Naive thymus-derived CD4-positive, alpha-beta T cell (primary cell): ENCODE measurements around the gene PTH2R. TPM values are rescaled to one million over a fixed set of nuclear protein-coding genes. Genes with fewer than 3 reads are reported as not detected.
"Not testable (repeated sequence)": the region's sequence is repeated elsewhere in the genome, so short reads cannot be mapped to it uniquely, and the experiment has no call there.

ENCODE experiments used
- ATAC-seq: fragments of 150-1000 bp; cut with Tn5 transposase; 2 replicates; pipeline ENCODE4 v1.10.0; 2021; ENCODE audit warnings: mild to moderate bottlenecking, moderate library complexity
- CTCF ChIA-PET: fragments of 350-600 bp; sonication (Branson Sonifier 250); formaldehyde crosslinking; loops from one replicate; lab custom pipeline; 2021; ENCODE audit warnings: antibody characterized with exemption; lab: Charles Lee
- POLR2A ChIA-PET: fragments of 350-600 bp; sonication (Branson Sonifier 250); formaldehyde crosslinking; loops from one replicate; lab custom pipeline; 2021; ENCODE audit warnings: antibody characterized with exemption, inconsistent platforms; lab: Charles Lee
- DNase-seq, 9 donors: peaks; one replicate each; pipeline versions ENCODE4 v3.0.0 to v3.0.0-alpha.2; 2020 to 2022; ENCODE audit warnings: mixed read lengths in 1 of 9
- H3K27ac ChIP-seq: one replicate; pipeline ENCODE4 v1.7.0; 2013; ENCODE audit warnings: mild to moderate bottlenecking, low read depth, low read length, moderate library complexity
- H3K27me3 ChIP-seq, 2 donors: one replicate each; pipeline ENCODE4 v1.7.0; 2013; ENCODE audit warnings: low read length in 2 of 2, mild to moderate bottlenecking in 2 of 2, moderate library complexity in 2 of 2; ENCODE audit not compliant: control insufficient read depth in 2 of 2, insufficient read depth in 2 of 2
- H3K36me3 ChIP-seq, 3 experiments: 1 replicate in 2 of 3; 2 replicates in 1 of 3; pipeline ENCODE4 v1.7.0; 2013; ENCODE audit warnings: low read length in 3 of 3, mild to moderate bottlenecking in 3 of 3, moderate library complexity in 1 of 3; ENCODE audit not compliant: insufficient read depth in 3 of 3, control insufficient read depth in 2 of 3
- H3K4me1 ChIP-seq, 2 donors: one replicate each; pipeline ENCODE4 v1.7.0; 2013; ENCODE audit warnings: low read length in 2 of 2, mild to moderate bottlenecking in 2 of 2, moderate library complexity in 1 of 2; ENCODE audit not compliant: control insufficient read depth in 2 of 2, insufficient read depth in 2 of 2
- H3K4me3 ChIP-seq: 2 replicates; pipeline ENCODE4 v1.7.0; 2013; ENCODE audit warnings: mild to moderate bottlenecking, low read length
- H3K9me3 ChIP-seq, 3 experiments: 1 replicate in 2 of 3; 2 replicates in 1 of 3; pipeline ENCODE4 v1.7.0; 2013; ENCODE audit warnings: low read length in 3 of 3; ENCODE audit not compliant: control insufficient read depth in 2 of 3
- H3K27ac Mint-ChIP-seq, 9 donors: one replicate each; pipeline ENCODE4 v1.8.0; 2020 to 2022; ENCODE audit warnings: mixed read lengths in 9 of 9, mild to moderate bottlenecking in 8 of 9, moderate library complexity in 5 of 9, inconsistent platforms in 2 of 9
- H3K27me3 Mint-ChIP-seq, 5 donors: one replicate each; pipeline ENCODE4 v1.8.0; 2021 to 2022; ENCODE audit warnings: mixed read lengths in 5 of 5, mild to moderate bottlenecking in 1 of 5
- H3K36me3 Mint-ChIP-seq, 5 donors: one replicate each; pipeline ENCODE4 v1.8.0; 2020 to 2022; ENCODE audit warnings: mixed read lengths in 5 of 5, mild to moderate bottlenecking in 3 of 5, inconsistent platforms in 1 of 5
- H3K4me1 Mint-ChIP-seq, 7 donors: one replicate each; pipeline ENCODE4 v1.8.0; 2020 to 2022; ENCODE audit warnings: mixed read lengths in 7 of 7, mild to moderate bottlenecking in 3 of 7, inconsistent platforms in 1 of 7
- H3K4me3 Mint-ChIP-seq, 10 donors: one replicate each; pipeline ENCODE4 v1.8.0; 2020 to 2022; ENCODE audit warnings: mild to moderate bottlenecking in 10 of 10, mixed read lengths in 10 of 10, moderate library complexity in 6 of 10, inconsistent platforms in 2 of 10
- H3K9me3 Mint-ChIP-seq, 11 donors: one replicate each; pipeline ENCODE4 v1.8.0; 2020 to 2022; ENCODE audit warnings: mixed read lengths in 11 of 11, mild to moderate bottlenecking in 4 of 11, inconsistent platforms in 1 of 11, moderate library complexity in 1 of 11
- intact Hi-C, 2 donors: fragments of 100-400 bp; cut with micrococcal nuclease; formaldehyde crosslinking; loops; one replicate each; pipeline ENCODE4 v1.15.1; 2023
- polyA plus RNA-seq, 2 donors: library from polyadenylated mRNA; unstranded; fragments of 300-500 nt; fragmentation: Illumina TruSeq; gene quantifications; one replicate each; pipeline ENCODE4 v1.2.3, GENCODE V29; 2021
- total RNA-seq, 6 experiments: library from RNA in 5 of 6; stranded (reverse) in 5 of 6; gene quantifications; 1 replicate in 5 of 6; 2 replicates in 1 of 6; pipeline ENCODE4 v1.2.3 and lab custom pipeline; 2021 to 2026

Gene PTH2R
- total and polyA plus RNA-seq, 7 experiments from 2014 or later = 0.19 to 0.44 (median 0.43) TPM; not detected in 4

DNA sequence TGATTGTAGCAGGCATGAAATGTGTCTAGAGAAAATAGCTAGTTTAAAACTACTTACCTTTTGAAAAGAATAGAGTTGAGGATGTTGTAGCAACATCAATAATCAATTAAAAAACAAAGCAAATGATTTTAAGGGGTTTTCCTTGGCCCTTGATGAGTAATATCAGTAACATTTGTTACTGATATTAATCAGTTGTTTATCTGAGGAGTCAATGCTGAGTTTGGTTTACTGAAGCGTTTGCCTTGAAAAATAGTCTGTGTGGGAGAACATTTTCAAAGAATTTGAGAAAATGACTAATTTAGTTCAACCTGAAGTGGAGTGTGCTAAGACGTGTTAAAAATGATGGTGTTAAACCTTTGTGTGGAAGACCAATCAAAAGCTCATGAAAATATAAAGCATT lies 9.3 kb downstream of the PTH2R start:
- H3K4me3 ChIP-seq = no peak overlapping the region
- peaks cover 0 to 5% (median 0%) of the 10 kb centered on the region in 7 donors for H3K4me1 Mint-ChIP-seq
- H3K36me3 Mint-ChIP-seq = no peaks in the 10 kb centered on the region
- DNase-seq = no peak
- no peak overlapping the region for H3K27ac Mint-ChIP-seq
- no peak overlapping the region for H3K27ac ChIP-seq
- H3K9me3 Mint-ChIP-seq = peaks cover 0 to 3% (median 0%) of the 10 kb centered on the region in 11 donors
- ATAC-seq = no peak
- H3K27me3 ChIP-seq = no peaks in the 10 kb centered on the region
- CTCF ChIA-PET = no interaction called here
- POLR2A ChIA-PET = no interaction called here
- H3K4me3 Mint-ChIP-seq = peak overlapping the region in 1 of 10 donors; percentile 25
- H3K4me1 ChIP-seq = no peaks in the 10 kb centered on the region
- H3K27me3 Mint-ChIP-seq = peaks cover 13 to 25% (median 20%) of the 10 kb centered on the region in 5 donors
- H3K9me3 ChIP-seq = no peaks in the 10 kb centered on the region
- H3K36me3 ChIP-seq = no peaks in the 10 kb centered on the region
- intact Hi-C loops = no loop called here

DNA sequence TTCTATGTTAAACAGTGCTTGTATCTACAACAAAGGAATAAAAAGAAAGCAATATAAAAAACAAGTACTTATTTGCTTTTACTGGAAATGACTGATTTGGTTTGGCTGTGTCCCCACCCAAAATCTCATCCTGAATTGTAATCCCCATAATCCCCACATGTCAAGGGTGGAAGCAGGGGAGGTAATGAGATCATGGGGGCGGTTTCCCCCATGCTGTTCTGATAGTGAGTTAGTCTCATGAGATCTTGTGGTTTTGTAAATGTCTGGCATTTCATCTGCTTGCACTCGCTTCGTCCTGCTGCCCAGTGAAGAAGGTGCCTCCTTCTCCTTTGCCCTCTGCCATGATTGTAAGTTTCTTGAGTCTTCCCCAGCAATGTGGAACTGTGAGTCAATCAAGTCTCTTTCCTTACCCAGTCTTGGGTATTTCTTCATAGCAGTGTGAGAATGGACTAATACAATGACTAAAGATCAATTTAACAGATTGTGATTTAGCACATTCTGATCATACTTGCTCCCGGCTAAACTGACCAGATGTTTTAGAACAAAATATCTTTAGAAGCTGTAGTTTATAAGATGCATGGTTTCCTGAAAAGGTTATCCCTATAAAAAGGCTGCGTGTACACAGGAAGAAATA lies 19.9 kb downstream of the PTH2R start:
- no peaks in the 10 kb centered on the region for H3K36me3 ChIP-seq
- ChIA-PET POLR2A (no interaction called here), CTCF (no interaction called here)
- ATAC-seq (no peak), DNase-seq (no peak)
- H3K9me3 ChIP-seq = no peaks in the 10 kb centered on the region
- Mint-ChIP-seq H3K27me3 (peaks cover 6 to 23% (median 7%) of the 10 kb centered on the region in 5 donors), H3K4me1 (no peaks in the 10 kb centered on the region), H3K36me3 (no peaks in the 10 kb centered on the region), H3K27ac (no peak overlapping the region), H3K4me3 (no peak overlapping the region), H3K9me3 (peaks cover 0 to 13% (median 5%) of the 10 kb centered on the region in 11 donors)
- no peak overlapping the region for H3K27ac ChIP-seq
- H3K27me3 ChIP-seq = no peaks in the 10 kb centered on the region
- intact Hi-C loops = no loop called here
- no peak overlapping the region for H3K4me3 ChIP-seq
- no peaks in the 10 kb centered on the region for H3K4me1 ChIP-seq

DNA sequence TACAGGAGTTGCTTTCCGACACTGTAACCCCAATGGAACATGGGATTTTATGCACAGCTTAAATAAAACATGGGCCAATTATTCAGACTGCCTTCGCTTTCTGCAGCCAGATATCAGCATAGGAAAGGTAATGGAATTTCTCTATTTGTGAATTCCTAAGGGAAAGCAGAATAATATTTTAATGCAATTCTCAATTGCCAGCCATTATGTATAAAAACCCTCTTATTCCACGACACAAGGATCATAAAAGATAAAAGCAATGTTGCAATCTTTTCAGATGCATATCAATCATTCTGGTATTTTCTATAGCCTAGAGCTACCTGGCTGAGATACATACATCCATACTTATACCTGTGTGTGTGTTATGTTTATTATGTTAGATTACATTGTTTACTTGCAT lies 31.2 kb downstream of the PTH2R start:
- Mint-ChIP-seq H3K4me1 (no peaks in the 10 kb centered on the region), H3K27ac (no peak overlapping the region), H3K36me3 (no peaks in the 10 kb centered on the region), H3K9me3 (peaks cover 0 to 3% (median 0%) of the 10 kb centered on the region in 11 donors), H3K27me3 (peaks cover 2 to 27% (median 19%) of the 10 kb centered on the region in 5 donors), H3K4me3 (no peak overlapping the region)
- CTCF ChIA-PET = no interaction called here
- Histone ChIP-seq H3K4me3 (no peak overlapping the region), H3K27me3 (no peaks in the 10 kb centered on the region), H3K9me3 (no peaks in the 10 kb centered on the region), H3K27ac (no peak overlapping the region), H3K36me3 (no peaks in the 10 kb centered on the region), H3K4me1 (no peaks in the 10 kb centered on the region)
- ATAC-seq (no peak), DNase-seq (no peak)
- intact Hi-C loops = no loop called here
- POLR2A ChIA-PET = no interaction called here

DNA sequence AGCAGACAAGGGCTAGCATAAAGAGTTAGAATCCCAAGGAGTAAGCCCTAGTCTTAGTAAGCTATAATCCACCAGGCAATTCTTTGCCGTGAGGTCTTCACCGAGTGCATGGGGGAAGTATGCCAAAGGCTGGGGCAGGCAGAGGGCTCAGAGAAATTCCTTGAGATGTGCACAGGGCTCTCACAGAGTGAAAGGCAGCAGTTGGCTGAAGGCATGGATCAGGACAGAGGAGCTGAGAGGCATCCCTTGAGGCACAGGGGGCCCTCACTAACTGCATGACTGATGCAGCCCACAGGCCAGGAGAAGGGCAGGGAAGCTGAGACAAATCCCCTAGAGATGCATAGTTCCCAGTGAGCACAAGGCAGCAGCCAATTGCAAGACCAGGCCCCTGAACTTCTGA lies 34.1 kb downstream of the PTH2R start:
- ATAC-seq (no peak), DNase-seq (no peak)
- peaks cover 2 to 20% (median 8%) of the 10 kb centered on the region in 5 donors for H3K27me3 Mint-ChIP-seq
- ChIA-PET CTCF (no interaction called here), POLR2A (no interaction called here)
- no peaks in the 10 kb centered on the region for H3K27me3 ChIP-seq
- no peaks in the 10 kb centered on the region for H3K4me1 ChIP-seq
- H3K4me1 Mint-ChIP-seq = no peaks in the 10 kb centered on the region
- no peaks in the 10 kb centered on the region for H3K9me3 ChIP-seq
- H3K36me3 ChIP-seq = no peaks in the 10 kb centered on the region
- no peak overlapping the region for H3K4me3 ChIP-seq
- H3K9me3 Mint-ChIP-seq = peaks cover 0 to 1% (median 0%) of the 10 kb centered on the region in 11 donors
- no peak overlapping the region for H3K27ac ChIP-seq
- H3K36me3 Mint-ChIP-seq = no peaks in the 10 kb centered on the region
- H3K4me3 Mint-ChIP-seq = no peak overlapping the region
- no peak overlapping the region for H3K27ac Mint-ChIP-seq
- intact Hi-C loops = no loop called here

DNA sequence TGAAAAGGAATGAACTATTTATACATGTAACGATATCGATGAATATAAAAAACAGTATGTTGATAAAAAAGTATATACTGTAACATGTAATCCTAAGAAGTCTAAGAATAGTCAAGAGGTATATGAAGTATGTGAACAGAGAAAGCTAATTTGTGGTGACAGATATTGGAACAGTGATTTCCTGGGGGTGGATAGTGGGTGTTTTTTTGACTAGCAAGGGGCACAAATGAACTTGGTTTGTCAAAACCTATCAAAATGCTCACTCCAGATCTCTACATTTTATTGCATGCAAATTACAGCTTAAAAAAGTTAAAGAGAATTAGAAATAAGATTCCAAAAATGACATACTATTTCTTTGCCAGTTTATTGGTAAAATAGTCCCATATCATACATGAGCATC lies 35.4 kb downstream of the PTH2R start:
- H3K4me1 Mint-ChIP-seq = no peaks in the 10 kb centered on the region
- H3K4me3 Mint-ChIP-seq = no peak overlapping the region
- ATAC-seq (no peak), DNase-seq (no peak)
- Histone ChIP-seq H3K9me3 (no peaks in the 10 kb centered on the region), H3K4me1 (no peaks in the 10 kb centered on the region), H3K27ac (no peak overlapping the region), H3K36me3 (no peaks in the 10 kb centered on the region), H3K27me3 (no peaks in the 10 kb centered on the region), H3K4me3 (no peak overlapping the region)
- no peaks in the 10 kb centered on the region for H3K36me3 Mint-ChIP-seq
- ChIA-PET POLR2A (no interaction called here), CTCF (no interaction called here)
- H3K27me3 Mint-ChIP-seq = peaks cover 0 to 20% (median 8%) of the 10 kb centered on the region in 5 donors
- no peak overlapping the region for H3K27ac Mint-ChIP-seq
- H3K9me3 Mint-ChIP-seq = no peaks in the 10 kb centered on the region
- intact Hi-C loops = no loop called here

DNA sequence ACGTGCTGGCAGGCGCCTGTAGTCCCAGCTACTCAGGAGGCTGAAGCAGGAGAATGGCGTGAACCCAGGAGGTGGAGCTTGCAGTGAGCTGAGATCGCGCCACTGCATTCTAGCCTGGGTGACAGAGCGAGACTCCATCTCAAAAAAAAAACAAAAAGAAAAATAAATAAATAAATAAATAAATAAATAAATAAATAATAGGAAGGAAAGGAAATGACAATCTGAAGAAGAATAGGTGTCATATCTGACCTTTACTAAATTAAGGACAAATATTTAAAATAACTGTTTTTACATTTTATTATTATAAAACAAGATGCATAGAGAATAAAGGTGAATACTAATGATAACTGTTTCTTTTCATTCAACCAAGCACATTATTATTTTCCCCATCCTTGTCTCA lies 40.9 kb downstream of the PTH2R start:
- H3K4me3 Mint-ChIP-seq, H3K9me3 ChIP-seq, H3K36me3 ChIP-seq, H3K27ac Mint-ChIP-seq, H3K9me3 Mint-ChIP-seq, POLR2A ChIA-PET, CTCF ChIA-PET, H3K4me3 ChIP-seq, H3K27me3 ChIP-seq, intact Hi-C loops, DNase-seq, H3K4me1 ChIP-seq, ATAC-seq, H3K4me1 Mint-ChIP-seq, H3K27ac ChIP-seq, H3K36me3 Mint-ChIP-seq: not testable (repeated sequence)
- peaks cover 0 to 11% (median 0%) of the 10 kb centered on the region in 5 donors for H3K27me3 Mint-ChIP-seq

DNA sequence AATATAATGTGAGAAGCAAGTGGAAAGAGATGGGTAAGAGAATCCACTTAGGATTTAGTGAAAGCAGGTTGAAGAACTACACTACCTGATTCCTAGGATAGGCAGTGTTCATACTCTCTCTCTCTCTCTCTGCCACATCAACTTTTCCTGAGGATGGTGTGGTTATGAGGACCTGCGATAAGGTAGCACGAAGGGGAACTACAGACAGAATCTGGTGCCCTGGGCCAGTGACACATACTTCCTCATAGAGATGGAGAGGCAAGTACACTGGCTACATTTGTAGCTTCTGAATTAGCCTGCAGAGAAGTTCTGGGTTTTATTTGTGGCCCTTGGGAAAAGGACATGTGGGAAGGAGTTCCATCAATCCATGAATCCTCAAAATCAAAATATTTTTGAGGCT lies 44.5 kb downstream of the PTH2R start:
- H3K4me1 ChIP-seq = no peaks in the 10 kb centered on the region
- Mint-ChIP-seq H3K9me3 (no peaks in the 10 kb centered on the region), H3K27ac (no peak overlapping the region), H3K4me1 (no peaks in the 10 kb centered on the region), H3K27me3 (peaks cover 0 to 10% (median 4%) of the 10 kb centered on the region in 5 donors), H3K36me3 (no peaks in the 10 kb centered on the region), H3K4me3 (no peak overlapping the region)
- H3K9me3 ChIP-seq = no peaks in the 10 kb centered on the region
- no peak overlapping the region for H3K4me3 ChIP-seq
- no peaks in the 10 kb centered on the region for H3K36me3 ChIP-seq
- DNase-seq (no peak), ATAC-seq (no peak)
- ChIA-PET CTCF (no interaction called here), POLR2A (no interaction called here)
- no peaks in the 10 kb centered on the region for H3K27me3 ChIP-seq
- intact Hi-C loops = no loop called here
- H3K27ac ChIP-seq = no peak overlapping the region
